ENCODE measurements around the gene WIPF2. TPM values are rescaled to one million over a fixed set of nuclear protein-coding genes. Genes with fewer than 3 reads are reported as not detected.

WIPF2 gene
- total RNA-seq, 1 donor from 2014 or later = 5.7 TPM

DNA sequence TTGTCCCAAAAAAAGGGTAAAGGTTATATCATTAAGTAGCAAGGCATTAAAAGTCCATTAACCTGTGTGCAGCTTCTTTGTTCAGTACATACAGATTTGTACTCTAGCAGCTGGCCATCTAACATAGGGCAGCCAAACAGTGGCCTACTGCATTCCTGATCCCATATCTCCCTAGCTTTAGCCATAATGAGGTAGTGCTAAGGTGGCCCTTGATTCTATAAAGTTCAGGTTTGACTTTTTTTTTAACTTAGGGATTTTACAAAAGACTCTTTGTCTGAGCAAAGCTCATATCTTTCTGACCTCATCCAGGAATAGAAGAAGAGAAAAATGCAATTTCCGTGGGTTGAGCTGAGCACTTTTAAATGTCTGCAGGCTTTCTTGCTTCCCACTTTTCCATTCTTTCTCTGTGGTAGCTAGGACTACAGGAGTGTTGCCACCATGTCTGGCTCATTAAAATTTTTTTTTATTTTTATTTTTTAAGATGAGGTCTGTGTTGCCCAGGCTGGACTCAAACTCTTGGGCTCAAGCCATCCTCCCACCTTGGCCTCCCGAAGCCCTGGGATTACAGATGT lies 49.1 kb downstream of the WIPF2 start:
- Histone ChIP-seq H3K36me3 (ENCODE audit: control insufficient read depth in 3 of 3, insufficient read depth in 3 of 3, low read length in 3 of 3) (peaks cover 18 to 46% (median 33%) of the 10 kb centered on the region in 3 donors), H3K4me1 (ENCODE audit: control insufficient read depth in 3 of 3, insufficient read depth in 3 of 3, low read length in 3 of 3) (no peaks in the 10 kb centered on the region), H3K9ac (ENCODE audit: low read depth in 1 of 3, low read length in 3 of 3) (no peak overlapping the region), H3K27me3 (ENCODE audit: control insufficient read depth in 3 of 3, insufficient read depth in 3 of 3, low read length in 3 of 3) (no peaks in the 10 kb centered on the region), H3K4me3 (ENCODE audit: low read length in 3 of 3) (no peak overlapping the region), H3K27ac (ENCODE audit: low read depth, low read length) (no peak overlapping the region), H3K9me3 (ENCODE audit: control insufficient read depth in 3 of 3, low read length in 3 of 3) (no peaks in the 10 kb centered on the region)

DNA sequence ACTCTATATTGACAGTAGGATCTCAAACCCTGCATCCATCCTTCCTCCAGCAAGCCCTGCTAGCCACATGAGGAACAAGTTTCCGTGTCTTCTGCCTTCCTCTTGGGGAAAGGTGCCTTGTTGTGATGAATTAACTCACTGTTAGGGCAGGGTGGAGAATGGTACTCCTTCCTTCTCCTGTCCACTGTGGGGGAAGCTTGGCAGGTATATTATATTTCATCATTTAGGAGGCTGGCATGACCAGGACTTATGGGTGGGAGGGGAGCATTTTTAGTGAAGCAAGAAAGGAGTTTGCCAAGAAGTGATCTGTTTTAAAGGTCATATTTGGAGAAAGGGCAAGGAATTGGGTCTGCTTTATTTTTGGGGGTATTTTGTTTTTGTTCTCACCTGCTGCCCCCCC lies 59.3 kb downstream of the WIPF2 start:
- Histone ChIP-seq H3K27me3 (ENCODE audit: control insufficient read depth in 3 of 3, insufficient read depth in 3 of 3, low read length in 3 of 3) (no peaks in the 10 kb centered on the region), H3K4me3 (ENCODE audit: low read length in 3 of 3) (no peak overlapping the region), H3K4me1 (ENCODE audit: control insufficient read depth in 3 of 3, insufficient read depth in 3 of 3, low read length in 3 of 3) (no peaks in the 10 kb centered on the region), H3K27ac (ENCODE audit: low read depth, low read length) (no peak overlapping the region), H3K9me3 (ENCODE audit: control insufficient read depth in 3 of 3, low read length in 3 of 3) (no peaks in the 10 kb centered on the region), H3K9ac (ENCODE audit: low read depth in 1 of 3, low read length in 3 of 3) (no peak overlapping the region), H3K36me3 (ENCODE audit: control insufficient read depth in 3 of 3, insufficient read depth in 3 of 3, low read length in 3 of 3) (peaks cover 41 to 57% (median 42%) of the 10 kb centered on the region in 3 donors)

DNA sequence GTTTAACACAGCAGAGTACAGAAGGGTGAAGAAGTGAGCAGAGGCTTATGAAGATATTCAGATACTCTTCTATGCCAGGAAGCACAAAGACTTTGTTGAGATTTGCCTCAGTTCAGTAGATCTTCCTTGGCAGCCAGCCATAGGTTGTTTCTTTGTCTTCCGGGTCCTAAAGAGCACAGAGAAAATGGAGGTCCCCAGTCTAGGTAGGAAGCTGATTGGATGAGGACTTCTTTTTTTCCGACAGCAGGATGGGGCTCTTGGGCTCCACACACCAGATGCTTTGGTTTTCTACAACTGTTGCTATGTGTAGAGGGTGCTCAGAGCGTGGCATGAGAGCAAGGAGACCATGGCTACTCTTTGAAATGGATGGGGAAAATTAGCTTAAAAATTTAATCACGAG lies 60.3 kb downstream of the WIPF2 start:
- Histone ChIP-seq H3K27ac (ENCODE audit: low read depth, low read length) (no peak overlapping the region), H3K4me1 (ENCODE audit: control insufficient read depth in 3 of 3, insufficient read depth in 3 of 3, low read length in 3 of 3) (peaks cover 0 to 2% (median 0%) of the 10 kb centered on the region in 3 donors), H3K36me3 (ENCODE audit: control insufficient read depth in 3 of 3, insufficient read depth in 3 of 3, low read length in 3 of 3) (peaks cover 36 to 49% (median 38%) of the 10 kb centered on the region in 3 donors)

DNA sequence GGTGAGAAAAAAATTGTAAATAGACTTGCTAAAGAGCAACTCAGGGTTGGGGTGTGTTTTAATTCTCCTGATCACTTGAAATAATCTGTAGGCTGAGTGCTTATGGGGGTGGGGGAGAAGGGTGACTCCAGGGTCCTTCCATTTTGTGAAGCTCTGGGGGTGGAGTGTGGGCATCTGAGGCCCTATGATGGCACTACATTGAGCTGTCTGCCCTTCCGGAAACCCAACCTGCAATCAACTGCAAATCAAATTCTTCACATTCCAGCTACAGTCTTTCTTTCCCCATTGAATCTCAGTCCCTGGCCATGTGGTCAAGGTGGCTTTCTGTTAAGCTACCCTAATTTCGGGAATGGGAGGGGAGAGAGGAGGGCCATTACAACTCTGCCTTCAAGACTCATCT lies 62.6 kb downstream of the WIPF2 start:
- no peak overlapping the region for H3K4me3 ChIP-seq (ENCODE audit: low read length in 3 of 3)
- no peak overlapping the region for H3K9ac ChIP-seq (ENCODE audit: low read depth in 1 of 3, low read length in 3 of 3)
- no peaks in the 10 kb centered on the region for H3K27me3 ChIP-seq (ENCODE audit: control insufficient read depth in 3 of 3, insufficient read depth in 3 of 3, low read length in 3 of 3)
- no peaks in the 10 kb centered on the region for H3K9me3 ChIP-seq (ENCODE audit: control insufficient read depth in 3 of 3, low read length in 3 of 3)
- peaks cover 28 to 39% (median 29%) of the 10 kb centered on the region in 3 donors for H3K36me3 ChIP-seq (ENCODE audit: control insufficient read depth in 3 of 3, insufficient read depth in 3 of 3, low read length in 3 of 3)
- H3K4me1 ChIP-seq (ENCODE audit: control insufficient read depth in 3 of 3, insufficient read depth in 3 of 3, low read length in 3 of 3) = peaks cover 0 to 3% (median 0%) of the 10 kb centered on the region in 3 donors
- no peak overlapping the region for H3K27ac ChIP-seq (ENCODE audit: low read depth, low read length)

More for the DNA sequence above, 60.3 kb downstream of the WIPF2 start:
- Histone ChIP-seq H3K9me3 (ENCODE audit: control insufficient read depth in 3 of 3, low read length in 3 of 3) (no peaks in the 10 kb centered on the region), H3K9ac (ENCODE audit: low read depth in 1 of 3, low read length in 3 of 3) (no peak overlapping the region), H3K4me3 (ENCODE audit: low read length in 3 of 3) (no peak overlapping the region), H3K27me3 (ENCODE audit: control insufficient read depth in 3 of 3, insufficient read depth in 3 of 3, low read length in 3 of 3) (no peaks in the 10 kb centered on the region)

DNA sequence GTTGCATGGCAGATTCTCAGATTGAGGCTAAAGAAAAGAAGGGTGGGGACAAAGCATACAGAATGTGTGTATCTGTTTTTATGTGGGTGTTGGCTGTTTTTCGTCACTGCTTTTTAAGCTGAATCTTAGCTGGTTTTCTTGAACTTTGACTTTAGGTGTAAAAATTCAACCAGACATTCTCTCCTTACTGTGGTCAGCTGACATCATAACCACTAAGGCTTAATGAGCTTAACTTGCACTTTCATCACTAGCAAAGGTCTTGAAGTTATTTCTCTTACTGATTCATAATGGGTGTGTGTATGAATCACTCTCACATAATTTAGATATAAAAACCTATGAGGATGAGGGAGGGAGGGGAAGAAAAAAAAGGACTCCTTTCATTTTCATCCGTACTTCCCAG lies 64.6 kb downstream of the WIPF2 start:
- no peak overlapping the region for H3K4me3 ChIP-seq (ENCODE audit: low read length in 3 of 3)
- no peaks in the 10 kb centered on the region for H3K9me3 ChIP-seq (ENCODE audit: control insufficient read depth in 3 of 3, low read length in 3 of 3)
- peaks cover 17 to 25% (median 20%) of the 10 kb centered on the region in 3 donors for H3K36me3 ChIP-seq (ENCODE audit: control insufficient read depth in 3 of 3, insufficient read depth in 3 of 3, low read length in 3 of 3)
- peak overlapping the region in 1 of 3 donors; percentile 28 for H3K9ac ChIP-seq (ENCODE audit: low read depth in 1 of 3, low read length in 3 of 3)
- H3K27ac ChIP-seq (ENCODE audit: low read depth, low read length) = peak overlapping the region; percentile 36
- H3K4me1 ChIP-seq (ENCODE audit: control insufficient read depth in 3 of 3, insufficient read depth in 3 of 3, low read length in 3 of 3) = peaks cover 8 to 12% (median 8%) of the 10 kb centered on the region in 3 donors
- H3K27me3 ChIP-seq (ENCODE audit: control insufficient read depth in 3 of 3, insufficient read depth in 3 of 3, low read length in 3 of 3) = no peaks in the 10 kb centered on the region

DNA sequence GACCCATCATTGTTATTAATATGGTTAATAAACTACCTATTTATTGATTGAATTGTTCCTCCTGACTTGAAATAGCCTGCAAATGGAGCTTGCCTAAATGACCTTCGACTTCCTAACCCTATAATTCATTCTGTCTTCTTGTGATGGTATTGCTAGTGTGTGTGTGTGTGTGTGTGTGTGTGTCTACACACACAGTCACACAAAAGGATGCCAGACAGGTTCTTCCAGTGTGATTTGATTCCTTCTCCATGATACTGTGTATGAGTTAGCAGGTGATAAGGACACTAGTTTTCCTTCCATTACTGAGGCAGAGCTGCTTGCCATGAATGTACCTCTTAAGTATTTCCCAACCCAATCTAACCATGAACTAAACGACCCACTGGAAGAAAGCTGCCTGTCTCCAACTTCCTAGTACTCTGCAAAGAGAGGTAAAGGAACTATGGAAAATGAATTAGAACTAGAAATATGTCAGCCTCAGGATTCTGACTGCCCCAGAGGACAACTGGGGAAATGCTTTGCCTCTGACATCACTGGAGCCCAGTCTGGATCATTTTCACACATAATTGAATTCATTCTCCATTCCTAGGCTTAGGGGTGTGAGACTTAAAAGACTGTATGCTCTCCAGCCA lies 65.1 kb downstream of the WIPF2 start:
- peaks cover 8 to 12% (median 8%) of the 10 kb centered on the region in 3 donors for H3K4me1 ChIP-seq (ENCODE audit: control insufficient read depth in 3 of 3, insufficient read depth in 3 of 3, low read length in 3 of 3)
- H3K36me3 ChIP-seq (ENCODE audit: control insufficient read depth in 3 of 3, insufficient read depth in 3 of 3, low read length in 3 of 3) = peaks cover 14 to 20% (median 14%) of the 10 kb centered on the region in 3 donors
- no peaks in the 10 kb centered on the region for H3K27me3 ChIP-seq (ENCODE audit: control insufficient read depth in 3 of 3, insufficient read depth in 3 of 3, low read length in 3 of 3)
- no peaks in the 10 kb centered on the region for H3K9me3 ChIP-seq (ENCODE audit: control insufficient read depth in 3 of 3, low read length in 3 of 3)
- peak overlapping the region; percentile 36 for H3K27ac ChIP-seq (ENCODE audit: low read depth, low read length)
- H3K4me3 ChIP-seq (ENCODE audit: low read length in 3 of 3) = no peak overlapping the region
- H3K9ac ChIP-seq (ENCODE audit: low read depth in 1 of 3, low read length in 3 of 3) = no peak overlapping the region

DNA sequence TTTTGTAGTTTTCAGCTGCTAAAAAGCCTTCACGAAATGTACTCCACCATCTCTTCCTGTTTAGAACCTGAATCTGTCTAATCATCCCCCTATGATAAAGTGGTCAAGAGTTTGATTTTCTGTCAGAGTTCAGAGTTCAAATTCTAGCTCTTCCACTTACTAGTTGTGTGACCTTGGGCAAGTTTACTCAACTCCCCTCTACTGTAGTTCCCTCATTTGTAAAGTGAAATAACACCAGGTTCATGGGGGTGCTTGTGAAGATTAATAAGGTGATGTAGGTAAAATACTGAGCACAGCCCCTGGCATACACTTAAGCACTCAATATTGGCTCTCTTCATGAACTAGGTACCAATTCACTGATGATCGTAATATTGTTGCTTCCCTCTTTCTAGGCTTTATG lies 67.4 kb downstream of the WIPF2 start:
- H3K4me3 ChIP-seq (ENCODE audit: low read length in 3 of 3) = no peak overlapping the region
- no peak overlapping the region for H3K27ac ChIP-seq (ENCODE audit: low read depth, low read length)
- no peaks in the 10 kb centered on the region for H3K27me3 ChIP-seq (ENCODE audit: control insufficient read depth in 3 of 3, insufficient read depth in 3 of 3, low read length in 3 of 3)
- no peak overlapping the region for H3K9ac ChIP-seq (ENCODE audit: low read depth in 1 of 3, low read length in 3 of 3)
- H3K36me3 ChIP-seq (ENCODE audit: control insufficient read depth in 3 of 3, insufficient read depth in 3 of 3, low read length in 3 of 3) = peaks cover 0 to 5% (median 0%) of the 10 kb centered on the region in 3 donors
- no peaks in the 10 kb centered on the region for H3K9me3 ChIP-seq (ENCODE audit: control insufficient read depth in 3 of 3, low read length in 3 of 3)
- peaks cover 12 to 21% (median 12%) of the 10 kb centered on the region in 3 donors for H3K4me1 ChIP-seq (ENCODE audit: control insufficient read depth in 3 of 3, insufficient read depth in 3 of 3, low read length in 3 of 3)

DNA sequence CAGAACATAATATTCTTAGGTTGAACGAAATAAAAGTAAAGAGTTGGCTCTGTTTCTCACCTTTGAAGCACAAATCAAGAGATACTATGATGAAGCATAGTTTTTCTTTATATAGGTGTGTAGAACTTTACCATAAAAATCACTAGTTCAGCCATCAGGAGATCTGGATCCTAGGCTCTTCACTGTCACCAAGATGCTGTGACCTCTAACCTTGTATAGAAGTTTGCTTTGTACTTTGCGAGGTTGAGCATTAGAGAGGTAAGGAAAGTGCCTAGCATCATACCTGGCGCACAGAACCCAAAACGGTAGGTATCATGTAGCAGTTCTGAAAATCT lies 68.0 kb downstream of the WIPF2 start:
- peaks cover 0 to 4% (median 0%) of the 10 kb centered on the region in 3 donors for H3K36me3 ChIP-seq (ENCODE audit: control insufficient read depth in 3 of 3, insufficient read depth in 3 of 3, low read length in 3 of 3)
- peak overlapping the region in 2 of 3 donors; percentile 9 to 19 for H3K9ac ChIP-seq (ENCODE audit: low read depth in 1 of 3, low read length in 3 of 3)
- no peaks in the 10 kb centered on the region for H3K27me3 ChIP-seq (ENCODE audit: control insufficient read depth in 3 of 3, insufficient read depth in 3 of 3, low read length in 3 of 3)
- peak overlapping the region; percentile 49 to 64 (median 60) for H3K4me3 ChIP-seq (ENCODE audit: low read length in 3 of 3)
- H3K27ac ChIP-seq (ENCODE audit: low read depth, low read length) = no peak overlapping the region
- H3K4me1 ChIP-seq (ENCODE audit: control insufficient read depth in 3 of 3, insufficient read depth in 3 of 3, low read length in 3 of 3) = peaks cover 12 to 21% (median 12%) of the 10 kb centered on the region in 3 donors
- no peaks in the 10 kb centered on the region for H3K9me3 ChIP-seq (ENCODE audit: control insufficient read depth in 3 of 3, low read length in 3 of 3)

DNA sequence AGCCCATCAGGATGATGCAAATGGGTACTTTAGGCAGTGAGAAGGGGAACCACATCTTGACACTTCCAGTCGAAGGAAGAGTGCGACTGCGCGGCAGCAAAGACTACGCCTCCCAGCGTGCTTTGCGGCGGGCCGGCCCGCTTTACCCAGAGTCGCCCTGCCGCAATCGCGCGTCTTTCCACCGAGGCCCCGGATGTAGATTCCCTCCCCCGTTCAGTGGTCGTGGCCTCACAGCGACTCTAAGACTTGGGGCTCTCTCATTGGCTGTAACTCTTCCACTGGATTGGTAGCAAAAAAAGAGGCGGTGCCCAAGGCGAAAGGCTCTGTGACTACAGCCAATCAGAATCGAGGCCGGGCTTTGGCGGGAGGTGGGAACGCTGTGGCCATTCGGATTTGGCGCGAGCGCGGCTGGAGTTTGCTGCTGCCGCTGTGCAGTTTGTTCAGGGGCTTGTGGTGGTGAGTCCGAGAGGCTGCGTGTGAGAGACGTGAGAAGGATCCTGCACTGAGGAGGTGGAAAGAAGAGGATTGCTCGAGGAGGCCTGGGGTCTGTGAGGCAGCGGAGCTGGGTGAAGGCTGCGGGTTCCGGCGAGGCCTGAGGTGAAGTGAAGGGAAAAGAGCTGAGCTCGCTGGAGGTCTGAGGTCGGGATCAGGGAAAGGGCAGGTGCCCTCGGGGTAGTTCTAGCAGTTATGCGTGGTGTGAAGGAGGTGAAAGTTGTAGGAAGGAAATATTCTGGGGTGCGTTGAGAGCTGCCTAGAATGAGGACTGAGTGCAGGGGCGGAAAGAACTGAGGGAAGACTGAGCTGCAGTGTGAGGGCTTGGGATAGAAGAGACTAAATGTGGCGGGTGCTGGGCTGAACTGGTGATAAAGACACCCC lies 68.6 kb downstream of the WIPF2 start, which contains the start of gene CDC6:
Gene CDC6, plus strand, starts transcription at position 386 of the 876 bp plus-strand sequence. CDS start 1,542 bp downstream, outside the sequence.
- Histone ChIP-seq H3K27me3 (ENCODE audit: control insufficient read depth in 3 of 3, insufficient read depth in 3 of 3, low read length in 3 of 3) (no peaks in the 10 kb centered on the region), H3K36me3 (ENCODE audit: control insufficient read depth in 3 of 3, insufficient read depth in 3 of 3, low read length in 3 of 3) (no peaks in the 10 kb centered on the region), H3K4me3 (ENCODE audit: low read length in 3 of 3) (peak within 1 kb of the TSS; percentile 77 to 89 (median 85)), H3K9me3 (ENCODE audit: control insufficient read depth in 3 of 3, low read length in 3 of 3) (no peaks in the 10 kb centered on the region), H3K9ac (ENCODE audit: low read depth in 1 of 3, low read length in 3 of 3) (peak within 1 kb of the TSS; percentile 27 to 72 (median 70)), H3K4me1 (ENCODE audit: control insufficient read depth in 3 of 3, insufficient read depth in 3 of 3, low read length in 3 of 3) (peaks cover 12 to 21% (median 12%) of the 10 kb centered on the region in 3 donors), H3K27ac (ENCODE audit: low read depth, low read length) (no peak within 1 kb of the TSS)

Measured in skeletal muscle tissue (tissue), 4 donors.